Right lobe of liver (tissue), 6 donors: ENCODE measurements around the gene CCDC158. TPM values are rescaled to one million over a fixed set of nuclear protein-coding genes. Genes with fewer than 3 reads are reported as not detected.
A peak's percentile ranks its signal among the peaks of the same experiment; 100 is the strongest.
"Not testable (repeated sequence)": the region's sequence is repeated elsewhere in the genome, so short reads cannot be mapped to it uniquely, and the experiment has no call there.

Source experiments
- ATAC-seq, 4 donors: fragments of 200-7000 bp; cut with Tn5 transposase; one replicate each; pipeline ENCODE4 v1.9.1; 2020; ENCODE audit warnings: mild to moderate bottlenecking in 4 of 4, moderate library complexity in 4 of 4
- DNase-seq, 3 donors: peaks; one replicate each; pipeline ENCODE4 v3.0.0-alpha.2; 2020
- H3K27ac ChIP-seq, 3 donors: fragments of 200-600 bp; one replicate each; pipeline ENCODE4 v1.8.0; 2022
- H3K27me3 ChIP-seq, 2 donors: fragments of 200-600 bp; one replicate each; pipeline ENCODE4 v1.8.0; 2022
- H3K36me3 ChIP-seq, 4 donors: fragments of 200-600 bp; sonication (generic) in 1 of 4; one replicate each; pipeline versions ENCODE4 v1.5.1 to v1.8.0; 2017 to 2022; ENCODE audit warnings: control low read depth in 1 of 4
- H3K4me1 ChIP-seq, 4 donors: fragments of 200-600 bp; sonication (generic) in 1 of 4; one replicate each; pipeline versions ENCODE4 v1.5.1 to v1.8.0; 2017 to 2022; ENCODE audit warnings: control low read depth in 1 of 4
- H3K4me3 ChIP-seq, 3 donors: fragments of 200-600 bp; one replicate each; pipeline ENCODE4 v1.8.0; 2022
- H3K9me3 ChIP-seq, 4 donors: fragments of 200-600 bp; sonication (generic) in 1 of 4; one replicate each; pipeline versions ENCODE4 v1.5.1 to v1.8.0; 2017 to 2022; ENCODE audit warnings: control low read depth in 1 of 4
- CTCF ChIP-seq, 4 donors: fragments of 200-600 bp in 3 of 4; fragments of 450-650 bp in 1 of 4; IDR thresholded peaks; one replicate each; pipeline versions ENCODE4 v1.5.1 to v1.8.0; 2016 to 2022; ENCODE audit warnings: antibody characterized with exemption in 4 of 4, mild to moderate bottlenecking in 2 of 4
- POLR2A ChIP-seq: fragments of 450-650 bp; IDR thresholded peaks from one replicate; pipeline ENCODE4 v1.6.1; 2017; ENCODE audit warnings: antibody characterized with exemption, mild to moderate bottlenecking
- WGBS: methylation state at CpG from one replicate; pipeline ENCODE4 v1.1.6; 2018; ENCODE audit warnings: low coverage, low lambda C conversion rate; ENCODE audit not compliant: insufficient coverage; ENCODE audit errors: missing lambda C conversion rate; 5-methylcytosine and 5-hydroxymethylcytosine counted together
- intact Hi-C, 2 donors: fragments of 100-400 bp; cut with DNase I; formaldehyde crosslinking; loops; one replicate each; pipeline versions ENCODE4 v1.11.2 to v1.14.1; 2022
- total RNA-seq, 6 experiments: library from RNA; depleted of rRNA in 2 of 6; stranded (reverse); fragments of >200 nt in 2 of 6; fragmentation: NEBNext Ultra II Directional in 3 of 6; extraction: Animal tissue kit (Norgen Biotek cat#: 25700) in 3 of 6; gene quantifications; one replicate each; pipeline versions ENCODE4 v1.1.0 to v1.2.4, GENCODE V29; 2016 to 2023
- donor health status: DM: no; HTN: yes; CAD: no.
- donor health status: DM: no; HTN: no; CAD: no.
- donor health status: DM: no; HTN: no; CAD: no.
- donor health status: DM: no; HTN: yes; CAD: no.
- donor health status: DM: no; HTN: yes; CAD: no.

The CCDC158 gene
- total RNA-seq, 6 experiments from 2014 or later, result 0.51 to 2.9 (median 1.3) TPM

DNA sequence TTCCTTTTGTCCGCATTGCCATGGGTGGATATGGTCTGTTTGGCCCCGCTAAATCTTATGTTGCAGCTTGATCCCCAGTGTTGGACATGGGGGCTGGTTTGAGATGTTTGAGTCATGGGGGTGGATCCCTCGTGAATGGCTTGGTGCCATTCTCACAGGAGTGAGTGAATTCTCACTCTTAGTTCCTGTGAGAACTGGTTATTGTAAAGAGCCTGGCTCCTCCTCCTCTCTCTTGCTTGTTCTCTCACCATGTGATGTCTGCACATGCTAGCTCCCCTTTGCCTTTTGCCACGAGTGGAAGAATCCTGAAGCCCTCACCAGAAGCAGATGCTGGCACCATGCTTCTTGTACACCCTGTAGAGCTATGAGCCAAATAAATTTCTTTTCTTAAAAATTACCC lies 137.0 kb downstream of the CCDC158 start:
- H3K4me1 ChIP-seq, result peaks cover 0 to 27% (median 11%) of the 10 kb centered on the region in 4 donors
- H3K4me3 ChIP-seq, result no peak overlapping the region
- 78% methylated on average over 4 of the region's 4 CpGs for WGBS
- H3K27ac ChIP-seq, result no peak overlapping the region
- intact Hi-C loops, result no loop called here
- TF ChIP-seq CTCF (IDR thresholded peaks at IDR 0.05), result no peak
- TF ChIP-seq POLR2A, result no peak
- no peak for ATAC-seq
- no peaks in the 10 kb centered on the region for H3K27me3 ChIP-seq
- no peaks in the 10 kb centered on the region for H3K36me3 ChIP-seq
- H3K9me3 ChIP-seq, result no peaks in the 10 kb centered on the region
- DNase-seq, result no peak

DNA sequence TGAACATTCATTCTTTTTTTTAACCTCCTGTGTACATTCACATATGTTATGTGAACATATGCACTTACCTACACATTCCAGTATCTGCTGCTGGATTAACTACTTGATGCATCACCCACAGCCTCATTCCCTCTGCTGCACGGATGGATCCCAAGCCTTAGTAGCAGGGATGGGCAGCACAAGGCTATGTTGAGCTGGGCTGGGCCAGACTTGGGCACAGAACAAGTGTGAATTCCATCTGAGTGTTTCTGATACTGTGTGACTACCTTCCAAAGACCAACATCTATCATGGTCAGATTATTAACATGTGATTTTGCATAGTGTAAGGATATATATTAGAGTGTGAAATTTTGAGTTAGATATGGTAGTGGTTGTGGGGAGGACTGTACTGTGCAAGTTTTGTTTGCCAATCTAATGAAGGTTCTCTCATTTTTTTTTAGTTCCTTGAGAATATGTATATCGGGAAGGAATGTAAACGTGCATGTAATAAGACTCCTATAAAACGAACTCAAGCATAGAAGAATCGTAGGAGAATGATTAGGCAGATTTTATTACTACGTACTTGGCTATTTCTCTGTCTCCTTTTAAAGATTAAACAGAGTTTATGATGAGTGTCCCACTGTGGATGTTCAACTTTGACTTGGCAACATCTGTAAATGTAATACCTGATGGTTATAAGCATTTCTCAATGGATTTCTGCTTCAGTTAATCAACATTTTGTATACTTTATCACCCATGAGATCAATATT lies 137.8 kb downstream of the CCDC158 start:
- Histone ChIP-seq H3K27ac (no peak overlapping the region), H3K4me1 (peaks cover 2 to 35% (median 11%) of the 10 kb centered on the region in 4 donors), H3K4me3 (no peak overlapping the region), H3K27me3 (no peaks in the 10 kb centered on the region), H3K36me3 (no peaks in the 10 kb centered on the region), H3K9me3 (no peaks in the 10 kb centered on the region)
- intact Hi-C loops, result no loop called here
- WGBS, result 74% methylated on average over 5 of the region's 6 CpGs
- ATAC-seq (no peak), DNase-seq (no peak)
- no peak for TF ChIP-seq CTCF (IDR thresholded peaks at IDR 0.05)
- no peak for TF ChIP-seq POLR2A

DNA sequence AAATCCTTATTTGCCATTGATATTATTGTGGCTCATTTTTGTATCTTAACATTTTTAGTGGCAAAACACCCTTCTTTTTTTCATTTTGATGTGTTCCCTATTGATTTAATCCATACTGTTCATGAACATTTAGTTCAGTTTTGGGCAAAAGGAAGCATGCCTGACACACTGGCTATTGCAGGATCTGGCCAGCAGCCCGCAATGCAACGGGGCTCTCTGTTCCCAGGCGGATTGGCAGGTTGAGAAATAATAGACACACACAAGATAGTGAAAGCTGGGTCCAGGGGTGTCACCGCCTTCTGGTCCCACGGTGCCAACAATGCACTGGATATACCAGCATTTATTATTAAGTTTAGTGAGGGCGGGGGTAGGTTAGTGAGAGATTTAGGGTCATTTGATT lies 139.3 kb downstream of the CCDC158 start:
- H3K36me3 ChIP-seq, H3K27me3 ChIP-seq, H3K9me3 ChIP-seq, H3K4me3 ChIP-seq, intact Hi-C loops: not testable (repeated sequence)
- Histone ChIP-seq H3K27ac (peak overlapping the region; percentile 57 to 97 (median 93)), H3K4me1 (peaks cover 2 to 42% (median 14%) of the 10 kb centered on the region in 4 donors)
- peak; percentile 70 to 83 (median 79) for DNase-seq
- ATAC-seq, result peak; percentile 21 to 65 (median 37)
- 36% methylated on average over 6 of the region's 6 CpGs for WGBS

GRCh38 chr4:76280488-76281441 lies 140.2 kb downstream of the CCDC158 start:
- WGBS, result 34% methylated on average over 5 of the region's 6 CpGs
- TF ChIP-seq CTCF (IDR thresholded peaks at IDR 0.05) (no peak), POLR2A (no peak)
- H3K9me3 ChIP-seq, result no peaks in the 10 kb centered on the region
- peak overlapping the region; percentile 57 to 97 (median 93) for H3K27ac ChIP-seq
- intact Hi-C loops, result no loop called here
- H3K36me3 ChIP-seq, result no peaks in the 10 kb centered on the region
- ATAC-seq, result peak; percentile 29 to 60 (median 44)
- H3K4me1 ChIP-seq, result peaks cover 2 to 49% (median 15%) of the 10 kb centered on the region in 4 donors
- no peak for DNase-seq
- H3K27me3 ChIP-seq, result no peaks in the 10 kb centered on the region
- H3K4me3 ChIP-seq, result no peak overlapping the region
